Measurements from ENCODE around the gene ADCYAP1R1.

The ADCYAP1R1 gene

DNA sequence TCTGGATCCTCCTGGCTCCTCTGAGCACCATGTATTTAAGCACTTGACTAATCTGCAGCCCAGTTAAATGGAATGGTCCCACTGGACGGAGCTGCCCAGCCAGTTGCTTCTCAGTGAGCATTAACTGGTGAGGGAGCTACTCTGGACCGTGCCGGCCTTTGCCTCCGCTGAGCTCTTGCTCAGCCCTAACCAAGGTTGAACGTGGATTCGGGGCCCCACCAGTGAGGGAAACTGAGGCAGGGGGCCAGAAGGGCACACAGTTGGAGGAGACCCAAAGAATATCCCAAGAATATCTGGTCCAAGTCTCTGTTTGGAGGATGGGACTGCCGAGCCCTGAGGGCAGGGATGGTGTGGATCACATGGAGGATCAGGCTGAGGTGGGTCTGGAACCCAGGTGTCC lies 13.7 kb downstream of the ADCYAP1R1 start:
- Histone ChIP-seq H3K27me3 (replicated peaks; ENCODE audit: control insufficient read depth, insufficient read depth, low read length, poor library complexity, severe bottlenecking) (no peaks in the 10 kb centered on the region), H3K9me3 (ENCODE audit: control insufficient read depth, low read length) (no peaks in the 10 kb centered on the region), H3K36me3 (ENCODE audit: control insufficient read depth, insufficient read depth, low read length) (no peaks in the 10 kb centered on the region), H3K4me1 (ENCODE audit: control insufficient read depth, insufficient read depth, low read length, poor library complexity, severe bottlenecking) (no peaks in the 10 kb centered on the region), H3K27ac (ENCODE audit: insufficient read depth, low read length, poor library complexity, severe bottlenecking) (no peak overlapping the region), H3K4me3 (ENCODE audit: insufficient read depth, low read depth, low read length, poor library complexity, severe bottlenecking) (no peak overlapping the region)
- DNase-seq, result no peak

DNA sequence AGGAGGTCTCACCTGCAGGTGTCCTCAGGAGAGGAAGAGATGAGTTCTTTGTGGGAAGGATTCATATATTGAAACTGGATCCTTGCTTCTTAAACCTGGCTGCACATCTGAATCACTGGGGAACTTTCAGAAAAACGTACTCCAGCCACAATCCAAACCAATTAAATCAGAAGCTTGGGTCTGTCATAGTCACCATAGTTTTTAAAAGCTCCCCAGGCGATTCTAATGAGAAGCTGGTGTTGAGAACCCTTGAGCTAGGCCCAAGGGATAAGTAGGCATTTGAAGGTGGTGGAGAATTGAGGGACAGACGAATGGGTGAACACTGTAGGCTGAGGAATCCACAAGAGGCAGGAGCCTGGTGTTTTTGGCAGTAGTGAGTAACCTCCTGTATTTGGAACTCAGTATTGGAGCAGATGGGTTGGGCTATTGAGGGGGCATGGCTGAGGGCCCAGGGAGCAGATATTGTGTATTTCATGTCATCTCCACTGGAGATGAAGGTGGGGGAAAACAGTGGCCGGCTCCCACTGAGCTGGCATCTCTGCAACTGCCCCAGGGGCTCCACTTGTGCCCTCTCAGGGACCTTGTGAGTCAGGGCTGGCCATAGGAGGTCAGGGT lies 14.5 kb downstream of the ADCYAP1R1 start:
- Histone ChIP-seq H3K36me3 (ENCODE audit: control insufficient read depth, insufficient read depth, low read length) (no peaks in the 10 kb centered on the region), H3K27me3 (replicated peaks; ENCODE audit: control insufficient read depth, insufficient read depth, low read length, poor library complexity, severe bottlenecking) (no peaks in the 10 kb centered on the region), H3K4me1 (ENCODE audit: control insufficient read depth, insufficient read depth, low read length, poor library complexity, severe bottlenecking) (no peaks in the 10 kb centered on the region), H3K27ac (ENCODE audit: insufficient read depth, low read length, poor library complexity, severe bottlenecking) (no peak overlapping the region), H3K9me3 (ENCODE audit: control insufficient read depth, low read length) (no peaks in the 10 kb centered on the region), H3K4me3 (ENCODE audit: insufficient read depth, low read depth, low read length, poor library complexity, severe bottlenecking) (no peak overlapping the region)
- no peak for DNase-seq

DNA sequence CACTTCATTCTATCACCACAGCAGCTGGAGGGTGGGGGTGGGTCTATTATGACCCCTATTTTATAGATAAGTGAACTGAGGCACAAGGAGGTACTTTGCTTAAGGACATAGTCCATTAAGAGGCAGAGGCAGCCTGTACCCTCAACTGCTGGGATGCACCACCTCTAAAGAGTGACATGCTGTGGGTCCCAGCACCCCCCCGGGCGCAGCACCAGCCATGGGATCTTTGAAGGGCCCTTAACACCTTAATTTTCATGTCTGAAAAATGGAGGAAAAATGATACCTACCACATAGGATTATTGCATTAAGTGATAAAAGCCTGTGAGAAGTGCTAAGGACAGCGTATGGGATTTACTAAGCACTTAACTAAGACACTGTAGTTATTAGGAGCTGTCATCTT lies 15.4 kb downstream of the ADCYAP1R1 start:
- H3K4me3 ChIP-seq (ENCODE audit: insufficient read depth, low read depth, low read length, poor library complexity, severe bottlenecking), result no peak overlapping the region
- DNase-seq, result no peak

DNA sequence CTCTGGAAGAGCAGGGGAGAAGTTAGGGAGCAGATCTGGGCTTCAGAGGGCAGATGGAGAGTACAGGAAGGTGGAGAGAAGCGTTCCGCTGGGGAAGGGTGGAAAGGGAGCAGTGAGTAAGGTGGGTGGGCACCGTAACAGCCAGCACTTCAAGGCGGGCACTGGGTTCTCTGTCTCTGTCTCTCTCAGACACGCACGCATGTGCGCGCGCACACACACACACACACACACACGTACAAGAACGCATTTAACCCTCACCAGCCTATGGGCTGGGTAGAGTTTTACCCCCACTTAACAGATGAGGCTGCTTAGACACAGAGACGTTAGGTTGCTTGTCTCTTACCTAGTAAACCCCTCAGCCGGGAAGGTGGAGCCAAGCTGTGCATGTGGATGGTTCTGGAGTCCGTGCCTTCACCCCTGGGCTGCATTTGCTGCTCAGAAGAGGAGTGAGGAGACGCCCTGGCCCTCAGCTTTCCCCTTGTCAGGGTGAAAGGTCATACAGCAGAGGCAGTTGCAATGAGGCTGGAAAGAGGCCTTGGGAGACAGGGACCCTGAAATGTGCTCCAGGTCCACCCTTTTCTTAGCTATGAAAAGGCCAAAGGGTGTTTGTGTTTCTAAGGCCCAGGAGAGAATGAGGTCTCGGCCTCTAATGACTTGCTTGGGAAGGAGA lies 16.0 kb downstream of the ADCYAP1R1 start:
- H3K4me1 ChIP-seq (ENCODE audit: control insufficient read depth, insufficient read depth, low read length, poor library complexity, severe bottlenecking), result no peaks in the 10 kb centered on the region
- no peaks in the 10 kb centered on the region for H3K27me3 ChIP-seq (replicated peaks; ENCODE audit: control insufficient read depth, insufficient read depth, low read length, poor library complexity, severe bottlenecking)
- DNase-seq, result no peak
- no peaks in the 10 kb centered on the region for H3K36me3 ChIP-seq (ENCODE audit: control insufficient read depth, insufficient read depth, low read length)
- no peak overlapping the region for H3K27ac ChIP-seq (ENCODE audit: insufficient read depth, low read length, poor library complexity, severe bottlenecking)
- no peak overlapping the region for H3K4me3 ChIP-seq (ENCODE audit: insufficient read depth, low read depth, low read length, poor library complexity, severe bottlenecking)
- H3K9me3 ChIP-seq (ENCODE audit: control insufficient read depth, low read length), result no peaks in the 10 kb centered on the region

More for the DNA sequence above, 15.4 kb downstream of the ADCYAP1R1 start:
- H3K27ac ChIP-seq (ENCODE audit: insufficient read depth, low read length, poor library complexity, severe bottlenecking), result no peak overlapping the region
- H3K9me3 ChIP-seq (ENCODE audit: control insufficient read depth, low read length), result no peaks in the 10 kb centered on the region
- no peaks in the 10 kb centered on the region for H3K4me1 ChIP-seq (ENCODE audit: control insufficient read depth, insufficient read depth, low read length, poor library complexity, severe bottlenecking)
- no peaks in the 10 kb centered on the region for H3K36me3 ChIP-seq (ENCODE audit: control insufficient read depth, insufficient read depth, low read length)
- H3K27me3 ChIP-seq (replicated peaks; ENCODE audit: control insufficient read depth, insufficient read depth, low read length, poor library complexity, severe bottlenecking), result no peaks in the 10 kb centered on the region

DNA sequence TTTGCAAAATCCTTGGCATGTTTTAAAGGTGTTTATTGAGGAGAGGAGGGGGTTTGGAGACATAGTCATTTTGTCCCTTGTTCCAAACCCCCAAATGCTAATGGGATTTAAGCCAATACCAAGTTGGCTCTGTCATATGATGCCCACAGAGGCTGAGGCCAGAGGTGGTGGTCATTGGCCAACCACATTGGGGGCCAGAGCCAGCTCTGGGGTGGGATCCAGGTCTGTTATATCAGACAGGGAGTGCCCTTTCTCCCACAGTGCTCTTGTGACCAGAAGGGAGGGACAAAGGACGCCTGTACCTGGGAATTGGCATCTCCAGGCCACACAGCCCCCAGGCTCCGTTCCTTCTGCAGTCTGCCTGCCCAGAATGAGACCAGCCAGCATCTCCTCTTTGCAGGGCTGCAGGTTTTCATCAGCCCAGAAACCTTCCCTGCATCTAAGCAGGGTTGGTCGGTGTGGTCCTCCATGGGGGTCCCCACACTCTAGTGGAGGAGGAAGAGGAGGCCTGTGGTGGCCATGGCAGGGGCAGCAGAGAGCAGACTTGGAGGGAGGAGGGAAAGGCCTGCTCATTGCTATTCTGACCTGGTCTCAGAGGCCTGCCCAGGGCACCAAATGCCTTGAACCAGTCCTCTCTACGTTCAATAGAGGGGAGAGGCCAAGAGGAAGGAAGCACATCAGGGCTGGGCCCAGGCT lies 17.9 kb downstream of the ADCYAP1R1 start:
- no peaks in the 10 kb centered on the region for H3K4me1 ChIP-seq (ENCODE audit: control insufficient read depth, insufficient read depth, low read length, poor library complexity, severe bottlenecking)
- H3K27me3 ChIP-seq (replicated peaks; ENCODE audit: control insufficient read depth, insufficient read depth, low read length, poor library complexity, severe bottlenecking), result no peaks in the 10 kb centered on the region
- H3K27ac ChIP-seq (ENCODE audit: insufficient read depth, low read length, poor library complexity, severe bottlenecking), result no peak overlapping the region
- H3K9me3 ChIP-seq (ENCODE audit: control insufficient read depth, low read length), result no peaks in the 10 kb centered on the region
- no peaks in the 10 kb centered on the region for H3K36me3 ChIP-seq (ENCODE audit: control insufficient read depth, insufficient read depth, low read length)
- H3K4me3 ChIP-seq (ENCODE audit: insufficient read depth, low read depth, low read length, poor library complexity, severe bottlenecking), result no peak overlapping the region
- DNase-seq, result no peak

DNA sequence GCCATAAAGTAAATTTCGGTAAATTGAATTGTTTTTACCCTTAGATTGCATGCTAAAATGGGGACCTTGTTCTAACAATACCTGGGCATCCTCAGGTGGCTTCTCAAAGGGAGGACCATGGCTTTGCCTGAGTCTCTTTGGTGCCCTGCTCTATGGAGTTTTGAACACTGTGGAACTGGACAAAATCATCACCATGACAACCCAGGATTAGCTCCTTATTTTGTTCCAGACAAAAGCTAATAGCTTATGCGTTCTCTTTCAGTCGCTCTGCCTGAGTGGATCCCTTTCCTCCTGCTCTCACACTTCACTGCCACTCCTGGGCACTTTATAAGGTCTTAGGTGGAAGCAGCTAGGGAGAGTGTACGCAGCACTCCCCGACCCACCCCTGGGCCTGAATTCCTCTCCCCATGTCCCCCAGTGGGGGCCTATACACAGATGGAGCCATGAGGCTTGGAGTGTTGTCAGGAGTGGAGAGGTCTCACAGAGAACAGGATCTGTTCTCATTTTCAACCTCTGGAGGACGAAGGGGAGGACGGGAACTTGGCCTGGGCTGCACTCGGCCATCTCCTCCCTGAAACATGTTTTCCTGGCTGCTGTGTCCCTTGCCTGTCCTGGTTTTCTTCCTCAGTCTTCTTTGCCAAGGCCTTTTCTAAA lies 19.0 kb downstream of the ADCYAP1R1 start:
- H3K27ac ChIP-seq (ENCODE audit: insufficient read depth, low read length, poor library complexity, severe bottlenecking), result no peak overlapping the region
- H3K27me3 ChIP-seq (replicated peaks; ENCODE audit: control insufficient read depth, insufficient read depth, low read length, poor library complexity, severe bottlenecking), result no peaks in the 10 kb centered on the region
- no peaks in the 10 kb centered on the region for H3K36me3 ChIP-seq (ENCODE audit: control insufficient read depth, insufficient read depth, low read length)
- H3K4me3 ChIP-seq (ENCODE audit: insufficient read depth, low read depth, low read length, poor library complexity, severe bottlenecking), result no peak overlapping the region
- no peaks in the 10 kb centered on the region for H3K4me1 ChIP-seq (ENCODE audit: control insufficient read depth, insufficient read depth, low read length, poor library complexity, severe bottlenecking)
- H3K9me3 ChIP-seq (ENCODE audit: control insufficient read depth, low read length), result no peaks in the 10 kb centered on the region
- DNase-seq, result no peak

DNA sequence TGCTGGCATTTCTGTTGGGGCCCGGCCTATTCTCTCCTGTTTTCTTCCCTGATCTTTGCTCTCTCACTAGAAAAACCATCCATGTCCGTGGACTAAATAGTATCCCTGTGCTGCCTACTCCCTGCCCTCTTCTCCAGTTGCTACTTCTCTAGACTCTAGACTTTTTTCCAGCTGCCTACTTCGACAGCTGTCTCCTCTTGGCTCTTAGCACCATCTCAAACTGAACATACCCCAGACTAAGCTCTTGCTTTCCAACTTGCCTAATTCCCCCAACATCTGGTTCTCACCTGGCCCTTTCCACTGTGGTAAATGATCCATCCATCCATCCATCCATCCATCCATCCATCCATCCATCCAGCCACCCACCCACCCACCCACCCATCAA lies 19.5 kb downstream of the ADCYAP1R1 start:
- Histone ChIP-seq H3K27me3 (replicated peaks; ENCODE audit: control insufficient read depth, insufficient read depth, low read length, poor library complexity, severe bottlenecking) (no peaks in the 10 kb centered on the region), H3K36me3 (ENCODE audit: control insufficient read depth, insufficient read depth, low read length) (no peaks in the 10 kb centered on the region), H3K4me3 (ENCODE audit: insufficient read depth, low read depth, low read length, poor library complexity, severe bottlenecking) (no peak overlapping the region), H3K4me1 (ENCODE audit: control insufficient read depth, insufficient read depth, low read length, poor library complexity, severe bottlenecking) (no peaks in the 10 kb centered on the region), H3K27ac (ENCODE audit: insufficient read depth, low read length, poor library complexity, severe bottlenecking) (no peak overlapping the region), H3K9me3 (ENCODE audit: control insufficient read depth, low read length) (no peaks in the 10 kb centered on the region)
- no peak for DNase-seq

DNA sequence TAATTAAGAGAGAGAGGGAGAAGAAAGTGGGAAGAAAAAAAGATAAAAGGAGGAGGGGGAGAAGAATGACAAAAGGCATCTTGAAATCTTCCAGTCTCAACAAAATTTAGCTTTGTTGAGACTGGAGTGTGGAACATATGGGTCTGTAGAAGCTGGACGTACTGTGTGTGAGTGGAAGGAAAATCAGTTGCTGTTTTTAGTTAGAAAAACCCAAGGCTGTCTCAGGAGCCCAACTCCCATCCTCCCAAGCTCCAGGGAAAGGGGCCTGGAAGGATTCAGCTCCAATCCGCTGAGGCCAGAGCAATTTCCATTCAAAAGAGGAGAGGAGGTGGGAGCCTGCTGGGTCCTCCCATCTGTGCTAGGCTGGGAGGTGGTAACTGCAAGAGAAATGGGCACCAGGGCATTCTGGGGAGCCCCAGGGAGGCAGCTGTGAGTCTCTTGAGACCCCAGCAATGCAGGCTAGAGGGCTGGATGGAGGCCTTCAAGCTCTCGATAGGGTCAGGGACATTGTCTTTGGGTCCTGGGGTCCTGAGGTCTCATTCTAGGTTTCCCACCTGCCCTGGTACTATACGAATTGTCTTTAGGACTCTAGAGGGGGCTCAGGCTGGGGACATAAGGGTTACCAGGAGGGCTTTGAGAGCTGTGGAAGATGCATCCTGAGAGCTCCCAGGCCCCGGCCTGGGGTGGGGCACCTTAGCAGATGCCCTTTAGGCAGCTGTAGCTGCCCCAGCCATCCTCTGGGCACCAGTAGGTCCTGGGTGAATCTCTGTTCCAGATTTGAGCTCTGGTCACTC lies 21.4 kb downstream of the ADCYAP1R1 start:
- Histone ChIP-seq H3K27ac (ENCODE audit: insufficient read depth, low read length, poor library complexity, severe bottlenecking) (no peak overlapping the region), H3K4me1 (ENCODE audit: control insufficient read depth, insufficient read depth, low read length, poor library complexity, severe bottlenecking) (no peaks in the 10 kb centered on the region), H3K9me3 (ENCODE audit: control insufficient read depth, low read length) (no peaks in the 10 kb centered on the region), H3K4me3 (ENCODE audit: insufficient read depth, low read depth, low read length, poor library complexity, severe bottlenecking) (no peak overlapping the region), H3K36me3 (ENCODE audit: control insufficient read depth, insufficient read depth, low read length) (no peaks in the 10 kb centered on the region), H3K27me3 (replicated peaks; ENCODE audit: control insufficient read depth, insufficient read depth, low read length, poor library complexity, severe bottlenecking) (no peaks in the 10 kb centered on the region)
- no peak for DNase-seq

DNA sequence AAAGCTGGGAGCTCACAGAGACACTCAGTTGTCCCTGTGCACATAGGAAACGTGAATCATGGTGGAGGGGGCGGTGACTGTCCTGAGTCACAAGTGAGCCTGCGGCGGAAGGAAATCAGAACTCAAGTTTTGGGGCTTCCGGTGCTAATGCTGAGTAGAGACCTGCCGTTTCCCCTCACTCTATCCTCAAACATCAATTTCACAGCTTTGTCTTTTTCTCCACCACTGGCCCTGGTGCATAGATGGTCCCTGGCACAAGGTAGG lies 21.9 kb downstream of the ADCYAP1R1 start:
- no peaks in the 10 kb centered on the region for H3K27me3 ChIP-seq (replicated peaks; ENCODE audit: control insufficient read depth, insufficient read depth, low read length, poor library complexity, severe bottlenecking)
- DNase-seq, result no peak
- H3K4me1 ChIP-seq (ENCODE audit: control insufficient read depth, insufficient read depth, low read length, poor library complexity, severe bottlenecking), result no peaks in the 10 kb centered on the region
- H3K36me3 ChIP-seq (ENCODE audit: control insufficient read depth, insufficient read depth, low read length), result no peaks in the 10 kb centered on the region
- no peaks in the 10 kb centered on the region for H3K9me3 ChIP-seq (ENCODE audit: control insufficient read depth, low read length)
- H3K4me3 ChIP-seq (ENCODE audit: insufficient read depth, low read depth, low read length, poor library complexity, severe bottlenecking), result no peak overlapping the region
- no peak overlapping the region for H3K27ac ChIP-seq (ENCODE audit: insufficient read depth, low read length, poor library complexity, severe bottlenecking)
